GOT3 (cell line): ENCODE results near the gene ZNF280D.

ENCODE experiments used
- DNase-seq: peaks from one replicate; lab custom pipeline; 2025; ENCODE audit warnings: mixed read lengths; lab: John Stamatoyannopoulos, UW

The ZNF280D gene

DNA sequence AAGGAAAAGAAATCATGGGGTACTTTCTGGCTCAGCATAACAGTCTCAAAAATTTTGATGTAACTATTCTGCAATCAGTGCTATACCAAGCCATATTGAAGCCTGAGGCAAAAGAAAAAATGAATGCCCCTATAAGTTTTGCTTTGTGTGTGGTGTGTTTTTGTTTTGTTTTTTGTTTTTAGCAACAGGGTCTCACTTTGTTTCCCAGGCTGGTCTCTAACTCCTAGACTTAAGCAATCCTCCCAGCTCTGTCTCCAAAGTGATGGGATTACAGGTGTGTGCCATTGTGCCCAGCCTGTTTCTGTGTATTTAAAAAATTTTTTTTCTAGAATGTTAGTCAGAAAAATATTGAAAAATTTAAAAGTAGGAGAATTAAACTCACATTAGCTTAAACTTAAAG is 93.2 kb downstream of the ZNF280D start:
- no peak for DNase-seq

DNA sequence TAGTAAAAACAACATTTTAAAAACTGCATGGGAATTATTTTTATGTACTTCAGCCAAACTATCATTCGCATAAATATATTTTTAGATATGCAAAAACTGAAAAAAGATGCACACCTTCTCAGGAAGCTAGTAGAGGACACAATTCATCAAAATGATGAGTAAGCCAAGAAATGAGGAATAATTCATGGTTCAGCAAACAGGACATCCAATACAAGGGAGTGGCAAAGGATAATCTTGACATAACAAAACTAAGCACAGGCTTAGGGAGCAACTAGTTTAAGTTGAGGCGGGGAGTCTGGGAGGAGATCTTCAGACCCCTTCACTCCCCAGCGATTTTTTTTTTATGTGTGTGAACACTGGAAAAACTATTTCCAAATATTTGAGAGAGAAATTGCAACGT is 93.7 kb downstream of the ZNF280D start:
- DNase-seq, result no peak

DNA sequence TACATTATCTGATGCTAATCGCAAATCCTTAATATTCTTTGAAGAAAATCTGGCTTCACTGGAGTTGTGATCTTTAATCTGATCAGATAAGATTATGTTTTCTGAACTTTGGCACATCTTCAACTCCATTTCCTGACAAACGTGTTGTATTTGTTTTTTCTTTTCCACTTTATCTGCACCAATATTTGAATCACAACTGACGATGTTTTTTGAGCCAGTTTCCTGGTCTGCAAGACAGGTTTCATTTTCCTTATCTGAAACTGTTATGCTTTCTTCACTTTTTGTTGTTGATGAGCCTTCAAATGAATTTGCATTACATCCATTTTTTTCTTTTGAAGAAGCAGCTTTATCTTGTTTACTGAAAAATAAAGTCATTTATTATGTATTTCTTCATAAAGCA is 101.5 kb downstream of the ZNF280D start:
- DNase-seq, result no peak

DNA sequence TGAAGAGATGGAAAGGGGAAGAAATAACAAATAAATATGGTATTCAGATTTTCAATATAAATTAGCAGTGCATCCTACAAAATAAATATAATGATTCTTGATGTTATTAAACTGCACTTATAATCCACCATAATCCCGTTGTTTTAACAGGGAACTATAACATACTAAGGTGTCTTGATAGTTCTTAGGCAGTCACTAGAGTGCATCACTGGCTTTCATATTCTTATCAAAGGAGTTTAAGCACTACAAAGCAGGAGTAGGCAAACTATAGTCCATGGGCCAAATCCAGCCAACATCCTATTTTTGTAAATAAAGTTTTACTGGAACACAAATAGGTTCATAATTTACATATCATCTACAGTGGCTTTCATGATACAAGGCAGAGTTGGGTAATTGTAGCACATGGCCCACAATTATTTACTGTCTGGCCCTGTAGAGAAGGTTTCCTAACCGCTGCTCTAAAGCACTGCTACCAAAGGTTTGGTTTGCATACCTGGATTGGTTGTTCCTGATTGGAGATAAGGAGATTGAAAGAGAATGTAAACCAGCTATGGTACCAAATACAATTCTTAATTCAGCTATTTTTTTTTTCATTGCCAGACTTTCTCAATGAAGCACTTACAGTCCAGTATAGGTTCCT is 104.3 kb downstream of the ZNF280D start:
- no peak for DNase-seq

DNA sequence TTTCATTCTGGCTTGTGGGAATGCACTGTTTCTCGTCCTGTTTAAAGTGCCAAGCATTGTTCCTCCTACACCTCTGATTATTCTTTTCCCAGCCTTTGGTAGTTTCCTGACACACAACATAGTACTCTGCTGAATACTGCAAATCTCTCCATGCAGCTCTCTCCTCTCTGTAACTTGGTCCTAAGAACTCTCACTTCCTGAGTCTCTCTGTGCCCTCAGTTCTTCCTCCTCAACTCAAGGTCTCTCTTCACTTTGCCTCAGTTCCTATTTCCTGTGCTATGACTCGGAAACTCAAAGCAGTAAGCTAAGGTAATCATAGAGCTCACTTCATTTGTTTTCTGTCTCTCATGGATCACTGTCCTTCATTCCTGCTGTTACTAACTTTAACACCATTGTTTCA is 113.4 kb downstream of the ZNF280D start:
- DNase-seq, result no peak

DNA sequence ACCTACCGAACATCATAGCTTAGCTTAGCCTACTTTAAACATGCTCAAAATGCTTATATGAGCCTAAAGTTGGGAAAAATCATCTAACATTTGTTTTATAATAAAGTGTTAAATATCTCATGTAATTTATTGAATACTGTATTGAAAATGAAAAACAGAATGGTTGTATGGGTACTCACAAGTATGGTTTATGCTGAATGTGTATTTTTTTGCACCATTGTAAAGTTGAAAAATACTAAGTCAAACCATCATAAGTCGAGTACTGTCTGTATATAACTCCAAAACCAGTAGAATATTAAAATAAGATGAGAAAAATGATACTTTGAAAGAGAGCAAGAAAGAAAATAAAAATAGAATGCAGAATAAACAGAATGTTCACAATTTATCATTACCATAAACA is 115.7 kb downstream of the ZNF280D start:
- no peak for DNase-seq

DNA sequence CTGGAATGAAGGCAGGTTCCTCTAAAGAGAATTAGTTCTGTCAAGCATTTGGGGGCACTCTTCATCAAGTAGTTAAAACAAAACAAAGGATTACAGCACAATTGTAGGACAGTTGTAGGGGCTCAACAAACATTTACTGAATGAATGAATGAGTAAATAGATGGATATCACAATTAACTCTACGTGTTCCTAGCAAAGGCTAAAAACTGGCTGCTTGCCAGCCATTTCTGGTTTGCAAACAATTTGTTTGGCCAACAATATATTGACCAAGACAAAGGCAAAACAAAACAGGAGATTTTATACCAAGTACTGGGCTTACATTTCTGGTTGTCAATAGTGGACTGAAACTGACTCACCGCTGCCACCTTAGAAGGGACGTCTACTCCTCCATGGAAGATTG is 116.8 kb downstream of the ZNF280D start:
- DNase-seq, result no peak

DNA sequence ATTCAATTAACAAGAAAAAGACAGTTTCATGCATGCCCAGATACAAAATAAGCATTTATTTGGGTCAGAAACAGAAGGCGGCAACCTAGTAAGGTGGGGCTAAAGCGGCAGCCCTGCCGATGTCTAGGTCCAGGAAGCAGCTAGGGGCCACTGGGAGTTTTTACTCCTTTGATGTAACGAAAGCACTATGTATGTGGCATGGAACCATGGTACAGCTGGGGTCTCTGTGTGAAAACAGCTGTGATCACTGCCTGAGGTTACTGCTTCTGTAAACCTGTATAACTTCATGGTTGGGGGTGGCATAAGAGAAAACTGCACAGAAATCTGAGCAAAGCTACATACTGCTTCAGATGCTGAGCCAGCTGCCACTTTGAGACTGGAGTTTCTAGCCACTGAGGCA is 119.5 kb downstream of the ZNF280D start:
- no peak for DNase-seq

DNA sequence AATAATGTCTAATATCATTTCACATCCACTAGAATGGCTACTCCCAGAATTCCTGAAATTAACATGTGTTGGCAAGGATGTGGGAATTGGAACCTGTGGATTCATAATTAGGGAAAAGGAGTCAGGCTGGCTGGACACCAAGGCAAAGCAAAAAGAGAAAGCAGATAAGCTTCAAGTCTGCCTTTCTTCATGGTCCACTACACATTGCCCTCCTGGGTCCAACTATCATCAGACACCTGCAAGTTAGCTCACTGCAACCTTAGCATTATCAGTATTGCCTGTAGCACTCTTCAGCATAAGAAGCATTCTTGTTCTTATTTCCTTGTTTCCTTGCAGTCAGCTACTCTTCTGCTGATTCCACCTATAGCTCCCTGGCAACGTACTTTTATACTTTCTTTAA is 124.3 kb downstream of the ZNF280D start:
- no peak for DNase-seq

DNA sequence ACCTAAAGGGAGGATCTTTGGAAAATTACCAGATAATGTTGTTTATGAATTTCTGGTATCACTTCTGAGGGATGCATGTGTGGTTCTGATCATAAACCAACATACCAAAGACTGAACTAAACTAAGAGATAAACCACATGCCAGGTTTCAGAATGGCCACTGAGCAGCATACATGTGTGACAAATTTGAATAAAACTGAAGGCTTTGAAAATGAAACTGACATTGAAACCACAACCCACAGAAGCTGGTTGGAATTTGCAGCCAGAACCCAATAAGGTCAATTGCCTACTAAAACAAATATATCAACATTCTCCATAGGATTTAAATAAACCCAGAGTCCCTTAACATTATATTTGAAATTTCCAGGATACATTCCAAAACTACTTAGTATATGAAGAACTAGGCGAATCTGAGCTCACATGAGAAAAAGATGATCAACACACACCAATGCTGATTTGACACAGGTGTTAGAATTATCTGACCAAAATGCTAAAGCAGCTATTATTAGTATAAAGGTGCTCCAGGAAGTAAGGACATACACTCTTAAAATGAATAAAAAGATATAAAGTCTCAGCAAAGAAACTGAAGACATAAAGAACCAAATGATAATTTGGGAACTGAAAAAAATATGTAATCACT is 125.0 kb downstream of the ZNF280D start:
- DNase-seq, result no peak

DNA sequence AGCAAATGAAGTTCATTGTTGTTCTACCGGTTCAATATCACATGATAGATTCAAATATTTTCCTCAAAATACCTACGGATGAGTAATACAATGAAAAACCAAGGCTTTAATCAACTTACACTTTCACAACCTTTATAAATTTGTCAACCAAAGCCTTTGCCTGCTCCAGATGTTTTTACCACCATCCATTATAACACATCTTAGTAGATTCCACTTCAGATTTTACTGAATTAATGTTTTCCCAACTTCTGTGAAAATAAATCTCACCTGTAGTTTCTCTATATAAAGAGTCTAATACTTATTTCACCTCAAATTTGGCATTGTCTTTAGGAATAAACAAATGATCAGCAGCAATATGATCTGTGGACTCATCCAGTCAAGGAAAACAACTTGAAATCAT is 131.1 kb downstream of the ZNF280D start:
- no peak for DNase-seq

DNA sequence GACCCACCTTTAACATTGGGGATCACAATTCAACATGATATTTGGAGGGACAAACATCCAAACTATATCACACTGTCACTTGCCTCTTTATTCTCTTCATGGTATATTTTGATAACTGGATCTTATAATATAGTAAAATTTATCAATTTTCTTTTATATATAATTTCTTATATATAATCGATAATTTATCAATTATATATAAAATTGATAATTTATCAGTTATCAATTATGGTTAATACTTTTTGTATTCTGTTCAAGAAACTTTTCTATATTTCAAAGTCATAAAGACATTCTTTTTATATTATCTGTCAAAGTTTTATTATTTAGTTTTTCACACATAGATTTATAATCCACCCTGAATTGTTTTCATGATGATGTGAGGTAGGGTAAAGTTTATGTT is 132.9 kb downstream of the ZNF280D start:
- no peak for DNase-seq

DNA sequence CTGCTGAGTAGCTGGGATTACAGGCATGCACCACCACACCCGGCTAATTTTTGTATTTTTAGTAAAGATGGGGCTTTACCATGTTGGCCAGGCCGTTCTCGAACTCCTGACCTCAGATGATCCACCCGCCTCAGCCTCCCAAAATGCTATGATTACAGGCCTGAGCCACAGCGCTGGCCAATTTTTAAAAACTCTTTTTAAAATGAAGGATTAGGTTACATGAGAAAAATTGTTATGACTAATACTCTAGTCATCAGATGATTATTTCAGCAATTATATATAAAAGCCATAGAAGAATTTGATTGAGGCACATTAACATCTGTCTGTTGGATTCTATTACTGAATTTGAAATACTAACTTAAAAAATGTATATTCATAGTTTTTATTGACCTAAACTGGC is 134.3 kb downstream of the ZNF280D start:
- no peak for DNase-seq

DNA sequence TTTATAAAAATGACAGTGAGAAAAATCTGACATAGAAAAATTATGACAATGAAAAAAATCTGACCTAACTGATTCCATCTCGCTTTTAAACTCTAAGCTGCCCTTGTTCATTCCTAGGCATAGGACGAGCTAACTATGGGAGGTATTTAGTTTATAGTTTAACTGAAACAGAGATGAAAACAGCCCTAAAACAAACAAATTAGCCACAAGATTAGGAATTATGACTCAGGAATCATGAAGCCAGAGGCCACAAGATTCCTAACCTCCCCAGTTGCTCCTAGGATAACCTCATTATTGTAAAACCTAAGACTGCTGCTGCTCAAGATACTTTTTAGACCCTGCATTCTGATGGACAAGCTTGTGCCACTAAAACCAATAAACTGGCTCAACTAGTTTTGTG is 145.6 kb downstream of the ZNF280D start:
- DNase-seq, result no peak

DNA sequence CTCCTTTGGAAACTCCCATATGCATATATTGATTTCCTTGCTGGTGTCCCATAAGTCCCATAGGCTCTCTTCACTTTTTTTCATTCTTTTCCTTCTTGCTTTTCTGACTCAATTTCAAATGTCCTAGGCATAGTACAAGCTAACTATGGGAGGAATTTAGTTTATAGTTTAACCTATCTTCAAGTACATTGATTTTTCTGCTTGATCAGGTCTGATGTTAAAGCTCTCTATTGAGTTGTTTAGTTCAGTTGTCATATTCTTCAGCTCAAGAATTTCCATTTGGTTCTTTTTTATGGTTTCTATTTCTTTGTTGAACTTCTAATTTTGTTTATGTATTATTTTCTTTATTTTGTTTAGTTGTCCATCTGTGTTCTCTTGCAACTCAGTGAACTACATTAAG is 147.1 kb downstream of the ZNF280D start:
- DNase-seq, result no peak

DNA sequence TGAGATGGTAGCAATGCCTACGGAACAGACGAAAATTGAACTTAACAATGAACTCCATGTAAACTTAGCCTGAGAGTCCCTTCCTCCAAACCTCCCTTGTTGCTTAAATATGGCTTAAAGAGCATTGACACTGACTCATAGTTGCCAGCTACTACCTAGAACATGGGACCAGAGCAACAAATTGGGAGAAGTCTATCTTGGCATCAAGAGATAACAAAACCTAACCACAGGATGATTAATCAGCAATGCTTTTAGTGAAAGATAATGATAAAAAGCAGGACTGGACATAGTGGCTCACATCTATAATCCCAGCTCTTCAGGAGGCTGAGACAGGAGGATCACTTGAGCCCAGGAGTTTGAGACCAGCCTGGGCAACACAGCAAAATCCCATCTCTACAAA is 150.5 kb downstream of the ZNF280D start:
- no peak for DNase-seq
